GM18520 (cell line): ENCODE results near the gene IL3RA.
"Not testable (repeated sequence)": the region's sequence is repeated elsewhere in the genome, so short reads cannot be mapped to it uniquely, and the experiment has no call there.

ENCODE experiments used
- ATAC-seq: cut with Tn5 transposase; IDR thresholded peaks from one replicate; pipeline ENCODE4 v1.9.1; 2021; ENCODE audit not compliant: unreplicated experiment

Gene IL3RA

GRCh38 chrX:1336331-1336943 is at the start of gene IL3RA:
Gene IL3RA (plus strand): TSS chrX:1336785. CDS start chrX:1341766, 4,981 bp downstream.
- no peak for ATAC-seq

DNA sequence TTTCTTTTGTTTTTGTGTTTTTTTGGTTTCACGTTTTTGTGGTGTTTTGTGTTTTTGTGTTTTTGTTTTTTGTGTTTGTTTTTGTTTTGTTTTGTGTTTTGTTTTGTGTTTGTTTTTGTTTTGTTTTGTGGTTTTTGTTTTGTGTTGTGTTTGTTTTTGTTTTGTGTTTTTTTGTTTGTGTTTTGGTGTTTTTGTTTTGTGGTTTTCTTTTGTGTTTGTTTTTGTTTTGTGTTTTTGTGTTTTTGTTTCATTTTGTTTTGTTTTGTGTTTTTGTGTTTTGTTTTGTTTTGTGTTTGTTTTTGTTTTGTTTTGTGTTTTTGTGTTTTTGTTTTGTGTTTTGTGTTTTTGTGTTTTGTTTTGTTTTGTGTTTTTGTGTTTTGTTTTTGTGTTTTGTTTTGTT is 47.0 kb upstream of the IL3RA start:
- no peak for ATAC-seq

DNA sequence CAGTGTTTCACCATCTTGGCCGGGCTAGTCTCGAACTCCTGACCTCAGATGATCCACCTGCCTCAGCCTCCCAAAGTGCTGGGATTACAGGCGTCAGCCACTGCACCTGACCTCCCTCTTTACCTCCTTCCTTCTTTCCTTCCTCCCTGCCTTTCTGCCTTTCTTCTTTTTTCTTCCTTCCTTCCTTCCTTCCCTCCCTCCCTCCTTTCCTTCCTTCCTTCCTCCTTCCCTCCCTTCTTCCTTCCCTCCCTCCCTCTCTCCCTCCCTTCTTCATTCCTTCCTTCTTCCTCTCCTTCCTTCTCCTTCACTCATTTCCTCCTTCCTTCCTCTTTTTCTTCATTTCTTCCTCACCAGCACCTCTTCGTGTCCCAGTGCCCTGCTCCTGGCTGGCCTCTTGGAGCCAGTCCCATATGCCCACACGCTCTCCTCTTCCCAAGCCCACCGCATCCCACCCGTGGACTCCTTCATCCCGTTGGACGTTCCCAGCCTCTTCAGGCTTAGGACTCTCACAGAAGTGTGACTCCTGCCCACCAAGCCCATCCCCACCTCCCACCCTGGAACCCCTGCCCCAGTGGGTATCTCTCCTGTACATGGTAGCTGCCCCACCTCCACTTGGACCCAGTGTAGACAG is 45.4 kb upstream of the IL3RA start:
- no peak for ATAC-seq

DNA sequence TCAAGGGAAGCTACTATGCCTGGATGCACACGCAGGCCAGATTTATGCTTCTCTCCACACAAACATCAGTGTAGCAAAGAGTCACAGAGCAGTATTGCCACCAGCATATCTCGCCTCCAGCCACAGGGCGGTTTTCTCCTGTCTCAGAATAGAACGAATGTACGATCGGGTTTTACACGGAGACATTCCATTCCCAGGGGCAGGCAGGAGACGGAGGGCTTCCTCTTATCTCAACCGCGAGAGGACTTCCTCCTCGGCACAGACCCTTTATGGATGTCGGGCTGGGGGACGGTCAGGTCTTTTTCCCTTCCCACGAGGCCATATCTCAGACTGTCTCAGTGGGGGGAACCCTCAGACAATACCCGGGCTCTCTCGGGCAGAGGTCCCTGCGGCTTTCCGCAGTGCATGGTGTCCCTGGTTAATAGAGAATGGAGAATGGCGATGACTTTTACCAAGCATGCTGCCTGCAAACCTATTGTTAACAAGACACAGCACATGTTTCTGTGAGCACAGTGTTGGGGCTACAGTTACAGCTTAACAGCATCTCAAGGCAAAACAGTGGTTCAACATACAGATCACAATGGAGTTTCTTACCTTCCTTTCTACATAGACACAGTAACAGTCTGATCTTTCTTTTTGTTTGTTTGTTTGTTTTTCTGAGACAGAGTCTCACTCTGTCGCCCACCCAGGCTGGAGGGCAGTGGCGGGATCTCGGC is 43.9 kb upstream of the IL3RA start:
- ATAC-seq = no peak

DNA sequence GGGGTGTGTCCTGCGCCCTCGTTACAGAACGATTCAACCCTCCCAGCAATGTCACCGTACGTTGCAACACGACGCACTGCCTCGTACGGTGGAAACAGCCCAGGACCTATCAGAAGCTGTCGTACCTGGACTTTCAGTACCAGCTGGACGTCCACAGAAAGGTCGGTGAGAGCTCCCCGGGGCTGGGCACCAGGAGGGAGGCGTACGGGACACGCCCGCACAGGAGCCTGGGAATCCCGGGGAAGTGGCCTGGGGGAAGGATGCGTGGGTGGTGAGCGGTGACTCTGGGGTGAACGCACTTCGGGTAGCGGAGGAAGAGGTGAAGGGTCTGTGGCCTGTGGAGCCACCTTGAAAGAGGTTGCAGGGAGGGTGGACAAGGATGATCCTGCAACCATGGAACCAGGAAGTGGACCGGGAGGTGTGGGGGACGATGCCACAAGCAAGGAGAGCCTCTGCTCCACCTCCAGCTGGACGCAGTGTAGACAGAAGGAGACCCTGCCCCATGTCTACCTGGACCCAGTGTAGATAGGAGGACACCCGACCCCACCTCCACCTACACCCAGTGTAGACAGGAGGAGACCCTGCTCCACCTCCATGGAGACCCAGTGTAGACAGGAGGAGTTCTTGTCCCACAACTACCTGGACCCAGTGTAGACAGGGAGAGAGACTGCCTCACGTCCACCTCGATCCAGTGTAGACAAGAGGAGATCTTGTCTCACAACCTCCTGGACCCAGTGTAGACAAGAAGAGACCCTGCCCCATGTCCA is 42.1 kb upstream of the IL3RA start:
- no peak for ATAC-seq

DNA sequence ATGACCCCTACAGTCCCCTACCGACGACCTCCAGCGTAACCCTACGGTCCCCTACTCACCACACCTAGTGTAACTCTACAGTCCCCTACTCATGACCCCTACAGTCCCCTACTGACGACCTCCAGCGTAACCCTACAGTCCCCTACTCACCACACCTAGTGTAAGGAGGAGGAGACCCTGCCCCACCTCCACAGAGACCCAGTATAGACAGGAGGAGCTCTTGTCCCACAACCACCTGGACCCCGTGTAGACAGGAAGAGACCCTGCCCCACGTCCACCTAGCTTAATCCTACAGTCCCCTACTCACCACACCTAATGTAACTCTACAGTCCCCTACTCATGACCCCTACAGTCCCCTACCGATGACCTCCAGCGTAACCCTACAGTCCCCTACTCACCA is 41.0 kb upstream of the IL3RA start:
- no peak for ATAC-seq

DNA sequence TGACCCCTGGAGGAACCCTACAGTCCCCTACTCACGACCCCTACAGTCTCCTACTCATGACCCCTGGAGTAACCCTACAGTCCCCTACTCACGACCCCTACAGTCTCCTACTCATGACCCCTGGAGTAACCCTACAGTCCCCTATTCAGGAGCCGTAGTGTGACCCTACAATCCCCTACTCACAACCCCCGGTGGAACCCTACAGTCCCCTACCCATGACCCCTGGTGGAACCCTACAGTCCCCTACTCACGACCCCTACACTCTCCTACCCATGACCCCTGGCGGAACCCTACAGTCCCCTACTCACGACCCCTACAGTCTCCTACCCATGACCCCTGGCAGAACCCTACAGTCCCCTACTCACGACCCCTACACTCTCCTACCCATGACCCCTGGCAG is 39.0 kb upstream of the IL3RA start:
- ATAC-seq = not testable (repeated sequence)

GRCh38 chrX:1300449-1300848 is 36.1 kb upstream of the IL3RA start:
- ATAC-seq = no peak

- no peak for ATAC-seq
These were observed 31.2 kb upstream of the IL3RA start for GRCh38 chrX:1305411-1305810.

DNA sequence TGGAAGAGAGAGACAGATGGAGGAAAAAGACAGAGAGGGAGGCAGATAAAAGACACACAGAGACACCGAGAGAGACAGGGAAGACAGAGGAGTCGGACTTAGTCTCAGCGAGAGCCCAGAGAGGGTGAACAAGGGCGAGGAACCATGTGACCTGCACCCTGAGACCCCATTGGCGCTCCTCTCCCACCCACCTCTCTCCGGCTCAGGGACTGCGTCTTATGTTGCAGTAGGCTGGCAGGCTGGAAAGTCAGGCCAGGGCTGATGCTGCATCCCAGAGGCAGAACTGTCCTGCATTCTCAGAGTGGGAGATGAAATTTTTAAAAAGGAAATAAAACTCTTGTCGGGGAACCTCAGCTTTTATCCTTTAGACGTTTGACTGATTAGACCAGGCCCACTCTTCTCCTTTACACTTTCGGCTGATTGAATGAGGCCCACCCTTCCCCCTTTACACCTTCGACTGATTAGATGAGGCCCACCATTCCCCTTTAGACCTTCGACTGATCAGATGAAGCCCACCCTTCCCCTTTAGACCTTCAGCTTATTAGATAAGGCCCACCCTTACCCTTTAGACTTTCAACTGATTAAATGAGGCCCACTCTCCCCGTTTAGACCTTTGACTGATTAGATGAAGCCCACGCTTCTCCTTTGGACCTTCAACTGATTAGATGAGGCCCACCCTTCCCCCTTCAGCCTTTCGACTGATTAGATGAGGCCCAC is 29.5 kb upstream of the IL3RA start:
- no peak for ATAC-seq

- no peak for ATAC-seq
These were observed 28.8 kb upstream of the IL3RA start for GRCh38 chrX:1307626-1308340.

GRCh38 chrX:1308476-1308875 is 28.1 kb upstream of the IL3RA start:
- ATAC-seq = no peak

DNA sequence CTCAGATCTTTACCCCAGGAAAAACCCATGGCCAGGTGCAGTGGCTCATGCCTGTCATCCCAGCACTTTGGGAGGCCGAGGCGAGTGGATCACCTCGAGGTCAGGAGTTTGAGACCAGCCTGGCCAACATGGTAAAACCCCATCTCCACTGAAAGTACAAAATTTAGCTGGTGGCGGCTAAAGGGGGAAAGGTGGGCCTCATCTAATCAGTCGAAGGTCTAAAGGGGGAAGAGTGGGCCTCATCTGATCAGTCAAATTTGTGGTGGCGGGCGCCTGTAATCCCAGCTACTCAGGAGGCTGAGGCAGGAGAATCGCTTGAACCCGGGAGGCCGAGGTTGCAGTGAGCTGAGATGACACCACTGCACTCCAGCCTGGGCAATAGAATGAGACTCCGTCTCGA is 27.7 kb upstream of the IL3RA start:
- ATAC-seq = not testable (repeated sequence)

DNA sequence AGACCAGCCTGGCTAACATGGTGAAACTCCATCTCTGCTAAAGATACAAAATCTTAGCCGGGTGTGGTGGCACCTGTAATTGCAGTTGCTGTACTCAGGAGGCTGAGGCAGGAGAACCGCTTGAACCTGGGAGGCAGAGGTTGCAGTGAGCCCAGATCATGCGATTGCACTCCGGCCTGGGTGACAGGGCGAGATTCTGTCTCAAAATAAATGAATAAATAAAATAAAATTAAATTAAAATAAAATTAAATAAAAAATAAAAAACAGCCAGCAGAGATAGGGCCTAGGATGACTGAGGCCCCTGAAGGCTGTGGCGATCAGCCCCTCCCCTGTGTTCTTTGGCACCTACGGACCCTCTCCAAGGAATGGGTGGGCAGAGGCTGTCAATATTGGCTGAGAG is 22.8 kb upstream of the IL3RA start:
- no peak for ATAC-seq

DNA sequence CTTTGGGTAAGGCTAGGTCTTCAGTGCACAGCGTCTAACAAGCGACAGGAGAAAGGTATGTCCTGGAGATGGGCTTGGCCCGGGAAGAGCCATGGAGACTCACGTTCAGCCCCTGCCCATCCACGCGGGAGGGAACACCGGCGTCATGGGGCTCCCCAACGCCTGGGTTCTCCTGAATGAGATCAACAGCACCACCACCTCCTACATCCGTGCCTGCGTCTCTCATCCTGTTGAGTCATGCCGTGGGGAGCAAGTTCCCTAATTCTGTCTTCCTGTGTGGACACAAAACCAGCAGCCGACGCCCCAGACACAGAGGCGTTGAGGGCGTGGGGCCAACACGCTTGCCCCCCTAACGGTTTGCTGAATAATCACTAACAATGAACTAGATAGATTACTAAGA is 20.1 kb upstream of the IL3RA start:
- no peak for ATAC-seq

GRCh38 chrX:1321674-1322073 is 14.9 kb upstream of the IL3RA start:
- ATAC-seq = no peak

DNA sequence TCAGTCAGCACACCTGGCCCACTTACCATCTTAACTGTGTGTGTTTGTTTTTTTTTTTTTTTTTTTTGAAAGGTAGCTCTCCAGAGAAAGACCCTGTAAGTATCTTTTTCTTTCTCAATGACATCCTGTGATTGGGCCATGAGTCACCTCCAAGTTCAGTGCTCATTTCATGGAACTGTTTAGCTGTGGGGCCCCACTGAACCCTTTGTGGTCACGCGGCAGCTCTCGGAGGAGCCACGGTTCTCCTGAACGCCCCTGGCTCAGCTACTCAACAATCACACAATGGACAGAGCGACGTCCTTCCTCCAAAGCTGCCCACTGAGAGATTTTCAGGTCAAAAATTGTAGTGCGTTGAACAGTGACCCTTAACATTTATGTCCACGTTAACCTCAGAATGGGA is 14.2 kb upstream of the IL3RA start:
- no peak for ATAC-seq

- no peak for ATAC-seq
These were observed 13.3 kb upstream of the IL3RA start for GRCh38 chrX:1323315-1323714.

- ATAC-seq = no peak
These were observed 11.0 kb upstream of the IL3RA start for GRCh38 chrX:1325515-1326116.
